Caki2 (cell line): ENCODE measurements around the gene LRP8. TPM values are rescaled to one million over a fixed set of nuclear protein-coding genes. Genes with fewer than 3 reads are reported as not detected.
A peak's percentile ranks its signal among the peaks of the same experiment; 100 is the strongest.
"Not testable (repeated sequence)": the region's sequence is repeated elsewhere in the genome, so short reads cannot be mapped to it uniquely, and the experiment has no call there.

Source experiments
- DNase-seq: peaks from one replicate; pipeline ENCODE4 v3.0.0-alpha.2; 2015; ENCODE audit warnings: low read depth
- in situ Hi-C: cut with HindIII; loops from 2 replicates; pipeline ENCODE4 v1.10.0; 2016; ENCODE audit warnings: low sequenced_read_pairs, low pct_unique_long_range_greater_than_20kb, mixed read lengths
- total RNA-seq: library from RNA; depleted of rRNA; stranded (reverse); fragments of >200 nt; shearing (Covaris generic); gene quantifications from 2 replicates; pipeline ENCODE4 v1.2.3, GENCODE V29; 2014; ENCODE audit warnings: low replicate concordance

LRP8 gene
- total RNA-seq, 1 experiment from 2014 or later = 23.9 TPM

GRCh38 chr1:53220171-53220961, 107.5 kb downstream of the LRP8 start, which contains the start of gene CZIB:
CZIB (minus strand) TSS chr1:53220634; CDS start chr1:53220575, 59 bp downstream.
- peak; percentile 92 for DNase-seq
- in situ Hi-C loops = no loop called here

GRCh38 chr1:53219711-53220110, 108.2 kb downstream of the LRP8 start:
- in situ Hi-C loops = no loop called here
- no peak for DNase-seq

- no peak for DNase-seq
- in situ Hi-C loops = no loop called here
These were observed 109.7 kb downstream of the LRP8 start for GRCh38 chr1:53218201-53218600.

GRCh38 chr1:53214376-53214940, 113.4 kb downstream of the LRP8 start:
- DNase-seq = no peak
- in situ Hi-C loops = no loop called here

GRCh38 chr1:53210954-53211353, 116.9 kb downstream of the LRP8 start:
- in situ Hi-C loops = no loop called here
- DNase-seq = no peak

- no peak for DNase-seq
- in situ Hi-C loops = no loop called here
These were observed 117.5 kb downstream of the LRP8 start for GRCh38 chr1:53210352-53210751.

- no peak for DNase-seq
- in situ Hi-C loops = no loop called here
These were observed 120.1 kb downstream of the LRP8 start for GRCh38 chr1:53207726-53208125.

GRCh38 chr1:53206735-53207379, 121.0 kb downstream of the LRP8 start:
- no peak for DNase-seq
- in situ Hi-C loops = no loop called here

- in situ Hi-C loops, DNase-seq: not testable (repeated sequence)
These were observed 121.7 kb downstream of the LRP8 start for GRCh38 chr1:53206083-53206685.

GRCh38 chr1:53205496-53205895, 122.4 kb downstream of the LRP8 start:
- in situ Hi-C loops = not testable (repeated sequence)

GRCh38 chr1:53203466-53203865, 124.4 kb downstream of the LRP8 start:
- no peak for DNase-seq
- in situ Hi-C loops = no loop called here

More at GRCh38 chr1:53205496-53205895, 122.4 kb downstream of the LRP8 start:
- DNase-seq = not testable (repeated sequence)

- in situ Hi-C loops = no loop called here
- no peak for DNase-seq
These were observed 129.6 kb downstream of the LRP8 start for GRCh38 chr1:53198241-53198651.

- in situ Hi-C loops = no loop called here
These were observed 130.3 kb downstream of the LRP8 start for GRCh38 chr1:53197291-53198200.

GRCh38 chr1:53196485-53197290, 131.2 kb downstream of the LRP8 start, which contains the start of gene CPT2:
CPT2 (plus strand) TSS chr1:53196824; CDS start chr1:53196944, 120 bp downstream.
- peak; percentile 87 for DNase-seq

More at GRCh38 chr1:53197291-53198200, 130.3 kb downstream of the LRP8 start:
- DNase-seq = no peak

GRCh38 chr1:53196017-53196484, 131.8 kb downstream of the LRP8 start:
- no peak for DNase-seq
- in situ Hi-C loops = no loop called here

More at GRCh38 chr1:53196485-53197290, 131.2 kb downstream of the LRP8 start, which contains the start of gene CPT2:
- in situ Hi-C loops = no loop called here

- DNase-seq = no peak
- in situ Hi-C loops = no loop called here
These were observed 132.4 kb downstream of the LRP8 start for GRCh38 chr1:53195246-53196016.
